B cell (primary cell): ENCODE measurements around the gene ZNF296. TPM values are rescaled to one million over a fixed set of nuclear protein-coding genes. Genes with fewer than 3 reads are reported as not detected.

Source experiments
- ATAC-seq: fragments of 200-7000 bp; cut with Tn5 transposase; one replicate; pipeline ENCODE4 v1.10.0; 2021; ENCODE audit warnings: low read depth, mild to moderate bottlenecking, moderate number of reproducible peaks, moderate library complexity
- CTCF ChIA-PET: fragments of 350-600 bp; sonication (Branson Sonifier 250); formaldehyde crosslinking; loops from one replicate; lab custom pipeline; 2021; ENCODE audit warnings: antibody characterized with exemption, inconsistent platforms; lab: Charles Lee
- POLR2A ChIA-PET: fragments of 350-600 bp; sonication (Branson Sonifier 250); formaldehyde crosslinking; loops from one replicate; lab custom pipeline; 2021; ENCODE audit warnings: antibody characterized with exemption; lab: Charles Lee
- DNase-seq: peaks from one replicate; pipeline ENCODE4 v3.0.0; 2013
- H2AFZ ChIP-seq: 2 replicates; pipeline ENCODE4 v1.6.1; 2012; ENCODE audit warnings: mild to moderate bottlenecking, low read depth, low read length; ENCODE audit not compliant: insufficient read depth, poor library complexity, severe bottlenecking
- H3K27ac ChIP-seq, 2 donors: 1 replicate in 1 of 2; 2 replicates in 1 of 2; pipeline ENCODE4 v1.5.1; 2012 to 2013; ENCODE audit warnings: low read length in 2 of 2, mild to moderate bottlenecking in 2 of 2, moderate library complexity in 1 of 2
- H3K27me3 ChIP-seq, 4 experiments: fragments of 200-600 bp in 1 of 4; sonication (generic) in 1 of 4; replicated peaks in 1 of 4; 1 replicate in 2 of 4; 2 replicates in 2 of 4; pipeline versions ENCODE4 v1.6.1 to v1.7.0; 2013 to 2016; ENCODE audit warnings: low read length in 3 of 4, mild to moderate bottlenecking in 2 of 4, mixed read lengths in 1 of 4, moderate library complexity in 1 of 4; ENCODE audit not compliant: insufficient read depth in 4 of 4, control insufficient read depth in 3 of 4; ENCODE audit errors: control extremely low read depth in 1 of 4
- H3K36me3 ChIP-seq, 2 experiments: replicated peaks in 1 of 2; 1 replicate in 1 of 2; 2 replicates in 1 of 2; pipeline versions ENCODE4 v1.6.1 to v1.7.1; 2013; ENCODE audit warnings: low read length in 1 of 2; ENCODE audit not compliant: insufficient read depth in 2 of 2, control insufficient read depth in 1 of 2; ENCODE audit errors: control extremely low read depth in 1 of 2, extremely low read depth in 1 of 2
- H3K4me1 ChIP-seq, 2 donors: fragments of 200-600 bp in 1 of 2; sonication (generic) in 1 of 2; 1 replicate in 1 of 2; 2 replicates in 1 of 2; pipeline versions ENCODE4 v1.5.1 to v1.6.1; 2013 to 2017; ENCODE audit warnings: low read length in 2 of 2; ENCODE audit not compliant: control insufficient read depth in 2 of 2, insufficient read depth in 2 of 2
- H3K4me2 ChIP-seq: replicated peaks from 2 replicates; pipeline ENCODE3; 2012; ENCODE audit warnings: mild to moderate bottlenecking, low read depth, low read length; ENCODE audit not compliant: poor library complexity, severe bottlenecking
- H3K4me3 ChIP-seq, 5 experiments: fragments of 200-600 bp in 1 of 5; sonication (generic) in 1 of 5; 1 replicate in 3 of 5; 2 replicates in 2 of 5; pipeline versions ENCODE4 v1.5.1 to v1.7.0; 2011 to 2016; ENCODE audit warnings: low read length in 4 of 5, mild to moderate bottlenecking in 4 of 5, low read depth in 2 of 5, control low read depth in 1 of 5, moderate library complexity in 1 of 5; ENCODE audit not compliant: insufficient read depth in 1 of 5; ENCODE audit errors: control extremely low read depth in 1 of 5, extremely low read depth in 1 of 5
- H3K79me2 ChIP-seq: fragments of 200-600 bp; sonication (generic); one replicate; pipeline ENCODE4 v1.6.0; 2016; ENCODE audit warnings: low read length; ENCODE audit not compliant: control insufficient read depth, insufficient read depth
- H3K9ac ChIP-seq: fragments of 200-600 bp; sonication (generic); 2 replicates; pipeline ENCODE4 v1.6.1; 2017; ENCODE audit warnings: mild to moderate bottlenecking, low read length, moderate library complexity
- H3K9me3 ChIP-seq, 3 donors: one replicate each; pipeline versions ENCODE4 v1.6.1 to v1.7.1; 2013; ENCODE audit warnings: low read length in 2 of 3; ENCODE audit not compliant: control insufficient read depth in 2 of 3, insufficient read depth in 1 of 3; ENCODE audit errors: control extremely low read depth in 1 of 3
- H4K20me1 ChIP-seq: 2 replicates; pipeline ENCODE4 v1.6.0; 2012; ENCODE audit warnings: mild to moderate bottlenecking, low read length; ENCODE audit not compliant: insufficient read depth, control insufficient read depth, poor library complexity, severe bottlenecking
- H3K27ac Mint-ChIP-seq: one replicate; pipeline ENCODE4 v1.8.0; 2021; ENCODE audit warnings: mixed read lengths
- H3K27me3 Mint-ChIP-seq: one replicate; pipeline ENCODE4 v1.8.0; 2021; ENCODE audit warnings: mixed read lengths
- H3K4me1 Mint-ChIP-seq: one replicate; pipeline ENCODE4 v1.8.0; 2021; ENCODE audit warnings: mixed read lengths
- H3K4me3 Mint-ChIP-seq: one replicate; pipeline ENCODE4 v1.8.0; 2021; ENCODE audit warnings: mixed read lengths
- H3K9me3 Mint-ChIP-seq: one replicate; pipeline ENCODE4 v1.8.0; 2022; ENCODE audit warnings: mixed read lengths; ENCODE audit not compliant: insufficient read depth
- EZH2 ChIP-seq: IDR thresholded peaks from 2 replicates; pipeline ENCODE4 v1.6.1; 2012; ENCODE audit warnings: borderline replicate concordance, low read depth, mild to moderate bottlenecking, moderate library complexity, low read length; ENCODE audit not compliant: insufficient read depth, poor library complexity, severe bottlenecking
- WGBS: methylation state at CpG from one replicate; pipeline ENCODE4 v1.1.5; 2013; ENCODE audit warnings: missing lambda C conversion rate; ENCODE audit not compliant: insufficient coverage; 5-methylcytosine and 5-hydroxymethylcytosine counted together
- intact Hi-C: fragments of 100-400 bp; cut with micrococcal nuclease; formaldehyde crosslinking; loops from one replicate; pipeline ENCODE4 v1.10.0; 2022
- polyA plus RNA-seq: library from polyadenylated mRNA; depleted of rRNA; stranded (reverse); fragments of >200 nt; gene quantifications from 2 replicates; pipeline ENCODE4 v1.2.3, GENCODE V29; 2012
- total RNA-seq, 2 donors: library from RNA; stranded (reverse); fragments of 120-200 nt in 1 of 2; gene quantifications; 1 replicate in 1 of 2; 2 replicates in 1 of 2; pipeline versions ENCODE4 v1.2.3 to v1.2.4, GENCODE V29; 2013 to 2022
- TF ChIP-seq, protein P1 (sequence below): fragments of 200-600 bp; IDR thresholded peaks from one replicate; pipeline ENCODE4 v1.8.0; 2022; ENCODE audit warnings: antibody characterized with exemption, mild to moderate bottlenecking

Gene ZNF296
- total and polyA plus RNA-seq, 2 donors (not counting 1 experiment from before 2014, with no cell fraction given) = 21.9 to 30.2 TPM

DNA sequence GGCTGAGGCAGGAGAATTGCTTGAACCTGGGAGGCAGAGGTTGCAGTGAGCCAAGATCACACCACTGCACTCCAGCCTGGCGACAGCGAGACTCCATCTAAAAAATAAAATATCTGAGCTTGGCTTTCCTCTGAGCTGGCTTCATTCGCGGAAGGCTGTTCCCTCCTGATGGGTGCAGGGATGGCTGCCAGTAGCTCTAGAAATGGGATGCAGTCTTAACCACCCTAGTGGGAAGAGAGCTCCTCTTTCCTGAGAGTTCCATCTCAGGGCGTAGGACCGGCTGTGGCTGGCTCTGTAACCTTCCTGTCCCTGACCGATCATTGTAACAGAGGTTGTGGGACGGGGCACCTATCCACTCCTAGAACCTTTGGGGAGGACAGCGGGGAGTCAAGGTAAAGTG, 49.1 kb upstream of the ZNF296 start:
- H3K79me2 ChIP-seq = peaks cover 95% of the 10 kb centered on the region

GRCh38 chr19:45124021-45124420, 47.7 kb upstream of the ZNF296 start:
- no peaks in the 10 kb centered on the region for H3K9me3 Mint-ChIP-seq
- no peak for TF ChIP-seq EZH2
- TF ChIP-seq, protein P1, sequence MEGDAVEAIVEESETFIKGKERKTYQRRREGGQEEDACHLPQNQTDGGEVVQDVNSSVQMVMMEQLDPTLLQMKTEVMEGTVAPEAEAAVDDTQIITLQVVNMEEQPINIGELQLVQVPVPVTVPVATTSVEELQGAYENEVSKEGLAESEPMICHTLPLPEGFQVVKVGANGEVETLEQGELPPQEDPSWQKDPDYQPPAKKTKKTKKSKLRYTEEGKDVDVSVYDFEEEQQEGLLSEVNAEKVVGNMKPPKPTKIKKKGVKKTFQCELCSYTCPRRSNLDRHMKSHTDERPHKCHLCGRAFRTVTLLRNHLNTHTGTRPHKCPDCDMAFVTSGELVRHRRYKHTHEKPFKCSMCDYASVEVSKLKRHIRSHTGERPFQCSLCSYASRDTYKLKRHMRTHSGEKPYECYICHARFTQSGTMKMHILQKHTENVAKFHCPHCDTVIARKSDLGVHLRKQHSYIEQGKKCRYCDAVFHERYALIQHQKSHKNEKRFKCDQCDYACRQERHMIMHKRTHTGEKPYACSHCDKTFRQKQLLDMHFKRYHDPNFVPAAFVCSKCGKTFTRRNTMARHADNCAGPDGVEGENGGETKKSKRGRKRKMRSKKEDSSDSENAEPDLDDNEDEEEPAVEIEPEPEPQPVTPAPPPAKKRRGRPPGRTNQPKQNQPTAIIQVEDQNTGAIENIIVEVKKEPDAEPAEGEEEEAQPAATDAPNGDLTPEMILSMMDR = no peak
- ATAC-seq (no peak), DNase-seq (no peak)
- no peak overlapping the region for H3K4me2 ChIP-seq
- no peak overlapping the region for H3K27ac ChIP-seq
- H3K9me3 ChIP-seq = no peaks in the 10 kb centered on the region
- no peak overlapping the region for H3K9ac ChIP-seq
- H3K4me3 ChIP-seq = no peak overlapping the region
- peaks cover 95% of the 10 kb centered on the region for H3K79me2 ChIP-seq
- H3K36me3 ChIP-seq = no peaks in the 10 kb centered on the region
- H3K4me1 Mint-ChIP-seq = peaks cover 58% of the 10 kb centered on the region
- POLR2A ChIA-PET = no interaction called here
- peaks cover 82% of the 10 kb centered on the region for H4K20me1 ChIP-seq
- no peak overlapping the region for H2AFZ ChIP-seq
- 100% methylated on average over 3 of the region's 6 CpGs for WGBS
- no peak overlapping the region for H3K27ac Mint-ChIP-seq
- no peak overlapping the region for H3K4me3 Mint-ChIP-seq
- CTCF ChIA-PET = interaction anchor here (2.2 kb wide), 1 partner anchor 12 kb away, joined by 6 read pairs; no protein-coding TSS in a partner anchor
- H3K27me3 ChIP-seq = no peaks in the 10 kb centered on the region
- intact Hi-C loops = no loop called here
- H3K27me3 Mint-ChIP-seq = no peaks in the 10 kb centered on the region
- peaks cover 22 to 42% of the 10 kb centered on the region in 2 donors for H3K4me1 ChIP-seq

More for the DNA sequence above, 49.1 kb upstream of the ZNF296 start:
- ChIA-PET CTCF (interaction anchor here (0.7 to 2.5 kb wide), 13 partner anchors 8 to 147 kb away, joined by 3 to 14 read pairs (median 3); partner anchors contain the start of genes BLOC1S3, PPP1R37 and TRAPPC6A), POLR2A (interaction anchor here (1.1 kb wide), 1 partner anchor 22 kb away, joined by 3 read pairs; no protein-coding TSS in a partner anchor)
- no peaks in the 10 kb centered on the region for H3K9me3 Mint-ChIP-seq
- ATAC-seq (no peak), DNase-seq (no peak)
- Histone ChIP-seq H3K27ac (no peak overlapping the region), H3K9me3 (no peaks in the 10 kb centered on the region), H3K9ac (no peak overlapping the region), H2AFZ (no peak overlapping the region), H4K20me1 (peaks cover 78% of the 10 kb centered on the region), H3K36me3 (no peaks in the 10 kb centered on the region), H3K4me3 (no peak overlapping the region), H3K27me3 (no peaks in the 10 kb centered on the region), H3K4me1 (peaks cover 16 to 32% of the 10 kb centered on the region in 2 donors), H3K4me2 (no peak overlapping the region)
- TF ChIP-seq EZH2 = no peak
- TF ChIP-seq, protein P1 = no peak
- WGBS = 97% methylated on average over 4 of the region's 9 CpGs
- intact Hi-C loops = loop anchor here (5.0 kb wide), 1 partner anchor 33 kb away; the partner anchor contains the start of gene PPP1R37
- no peaks in the 10 kb centered on the region for H3K27me3 Mint-ChIP-seq
- peaks cover 47% of the 10 kb centered on the region for H3K4me1 Mint-ChIP-seq
- no peak overlapping the region for H3K4me3 Mint-ChIP-seq
- no peak overlapping the region for H3K27ac Mint-ChIP-seq
